Mesothelial cell of epicardium (in vitro differentiated cells): Measurements from ENCODE around the gene BTNL8. TPM values are rescaled to one million over a fixed set of nuclear protein-coding genes. Genes with fewer than 3 reads are reported as not detected.
A peak's percentile ranks its signal among the peaks of the same experiment; 100 is the strongest.

Experiments
- DNase-seq, 2 experiments: peaks; one replicate each; pipeline ENCODE4 v3.0.0; 2021; ENCODE audit warnings: low spot score in 2 of 2; ENCODE audit not compliant: unreplicated experiment in 2 of 2
- H3K27ac Mint-ChIP-seq: 2 replicates; pipeline ENCODE4 v1.8.0; 2021; ENCODE audit warnings: mixed read lengths
- H3K27me3 Mint-ChIP-seq: 2 replicates; pipeline ENCODE4 v1.8.0; 2021; ENCODE audit warnings: low read depth, mixed read lengths
- H3K36me3 Mint-ChIP-seq: 2 replicates; pipeline ENCODE4 v1.8.0; 2021; ENCODE audit warnings: mixed read lengths
- H3K4me1 Mint-ChIP-seq: 2 replicates; pipeline ENCODE4 v1.8.0; 2021; ENCODE audit warnings: mixed read lengths
- H3K4me3 Mint-ChIP-seq: 2 replicates; pipeline ENCODE4 v1.8.0; 2021; ENCODE audit warnings: mild to moderate bottlenecking, moderate library complexity, mixed read lengths
- H3K9me3 Mint-ChIP-seq: 2 replicates; pipeline ENCODE4 v1.8.0; 2021; ENCODE audit warnings: mixed read lengths
- total RNA-seq: library from RNA; stranded (reverse); gene quantifications from 3 replicates; pipeline ENCODE4 v1.2.1, GENCODE V29; 2021
- TF ChIP-seq, protein P1 (sequence below): fragments of 200-600 bp; sonication (generic); IDR thresholded peaks from one replicate; pipeline ENCODE4 v1.5.0; 2021; ENCODE audit warnings: antibody characterized with exemption; ENCODE audit not compliant: unreplicated experiment

Gene BTNL8
- total RNA-seq, 1 donor from 2014 or later: not detected

DNA sequence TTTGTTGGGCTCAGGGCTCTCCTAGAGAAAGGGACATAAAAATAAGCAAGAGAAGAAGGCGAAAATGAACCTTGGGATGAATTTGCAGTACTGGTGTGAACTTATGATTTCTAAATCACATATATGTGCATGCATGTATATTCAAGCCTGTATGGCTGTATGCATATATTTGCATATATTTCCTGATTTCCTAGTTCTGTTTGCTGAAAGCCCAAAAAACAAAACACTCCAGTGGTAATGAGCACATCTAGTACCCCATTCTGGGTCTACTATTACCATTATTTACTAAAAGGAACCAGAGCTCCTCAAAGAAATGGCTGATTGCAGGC, 45.1 kb upstream of the BTNL8 start:
- Mint-ChIP-seq H3K27ac (no peak overlapping the region), H3K4me1 (peaks cover under 1% of the 10 kb centered on the region), H3K9me3 (peaks cover 72% of the 10 kb centered on the region), H3K36me3 (peaks cover 90% of the 10 kb centered on the region), H3K4me3 (no peak overlapping the region), H3K27me3 (no peaks in the 10 kb centered on the region)
- DNase-seq: no peak
- TF ChIP-seq, protein P1, sequence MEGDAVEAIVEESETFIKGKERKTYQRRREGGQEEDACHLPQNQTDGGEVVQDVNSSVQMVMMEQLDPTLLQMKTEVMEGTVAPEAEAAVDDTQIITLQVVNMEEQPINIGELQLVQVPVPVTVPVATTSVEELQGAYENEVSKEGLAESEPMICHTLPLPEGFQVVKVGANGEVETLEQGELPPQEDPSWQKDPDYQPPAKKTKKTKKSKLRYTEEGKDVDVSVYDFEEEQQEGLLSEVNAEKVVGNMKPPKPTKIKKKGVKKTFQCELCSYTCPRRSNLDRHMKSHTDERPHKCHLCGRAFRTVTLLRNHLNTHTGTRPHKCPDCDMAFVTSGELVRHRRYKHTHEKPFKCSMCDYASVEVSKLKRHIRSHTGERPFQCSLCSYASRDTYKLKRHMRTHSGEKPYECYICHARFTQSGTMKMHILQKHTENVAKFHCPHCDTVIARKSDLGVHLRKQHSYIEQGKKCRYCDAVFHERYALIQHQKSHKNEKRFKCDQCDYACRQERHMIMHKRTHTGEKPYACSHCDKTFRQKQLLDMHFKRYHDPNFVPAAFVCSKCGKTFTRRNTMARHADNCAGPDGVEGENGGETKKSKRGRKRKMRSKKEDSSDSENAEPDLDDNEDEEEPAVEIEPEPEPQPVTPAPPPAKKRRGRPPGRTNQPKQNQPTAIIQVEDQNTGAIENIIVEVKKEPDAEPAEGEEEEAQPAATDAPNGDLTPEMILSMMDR: no peak

- Mint-ChIP-seq H3K36me3 (peaks cover 46% of the 10 kb centered on the region), H3K4me3 (no peak overlapping the region), H3K27ac (no peak overlapping the region), H3K4me1 (peaks cover 15% of the 10 kb centered on the region), H3K9me3 (peaks cover 27% of the 10 kb centered on the region), H3K27me3 (no peaks in the 10 kb centered on the region)
- TF ChIP-seq, protein P1: no peak
- no peak for DNase-seq
Observed at GRCh38 chr5:180858586-180858985, 40.4 kb upstream of the BTNL8 start.

GRCh38 chr5:180860273-180860886, 38.6 kb upstream of the BTNL8 start:
- peaks cover 15% of the 10 kb centered on the region for H3K4me1 Mint-ChIP-seq
- peak overlapping the region; percentile 85 for H3K4me3 Mint-ChIP-seq
- no peak for DNase-seq
- peaks cover 11% of the 10 kb centered on the region for H3K9me3 Mint-ChIP-seq
- H3K27me3 Mint-ChIP-seq: no peaks in the 10 kb centered on the region
- peak overlapping the region; percentile 95 for H3K27ac Mint-ChIP-seq
- peaks cover 28% of the 10 kb centered on the region for H3K36me3 Mint-ChIP-seq
- TF ChIP-seq, protein P1: no peak

GRCh38 chr5:180860887-180861822, 37.8 kb upstream of the BTNL8 start, which contains the start of gene ZFP62:
Gene ZFP62 (minus strand): TSS chr5:180861276. CDS start chr5:180861219, 57 bp downstream.
- Mint-ChIP-seq H3K4me1 (peaks cover 15% of the 10 kb centered on the region), H3K27ac (peak within 1 kb of the TSS; percentile 95), H3K36me3 (peaks cover 20% of the 10 kb centered on the region), H3K27me3 (no peaks in the 10 kb centered on the region), H3K9me3 (peaks cover 3% of the 10 kb centered on the region), H3K4me3 (peak within 1 kb of the TSS; percentile 85)
- TF ChIP-seq, protein P1: no peak
- peak; percentile 76 to 87 for DNase-seq

DNA sequence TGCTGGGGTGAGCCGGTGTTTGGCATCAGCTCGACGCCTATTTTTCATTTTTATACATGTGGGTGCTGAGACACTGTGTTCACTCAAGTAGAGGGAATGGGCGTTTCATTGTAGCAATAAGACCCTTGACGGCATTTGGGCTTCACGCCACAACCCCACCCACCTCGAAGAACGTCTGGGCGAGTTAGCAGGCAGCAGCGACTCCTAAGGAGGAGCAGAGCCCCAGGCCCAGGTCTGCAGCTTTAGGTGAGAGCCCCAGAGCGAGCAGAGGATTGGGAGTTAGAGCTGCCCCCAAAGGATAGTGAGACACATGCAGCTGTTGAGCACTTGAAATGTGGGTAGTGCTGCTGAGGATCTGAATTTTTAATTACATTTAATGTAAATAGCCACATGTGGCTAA, 36.3 kb upstream of the BTNL8 start:
- H3K9me3 Mint-ChIP-seq: no peaks in the 10 kb centered on the region
- TF ChIP-seq, protein P1: no peak
- DNase-seq: no peak
- H3K4me1 Mint-ChIP-seq: peaks cover 15% of the 10 kb centered on the region
- H3K27me3 Mint-ChIP-seq: peaks cover 2% of the 10 kb centered on the region
- H3K27ac Mint-ChIP-seq: peak overlapping the region; percentile 50
- peaks cover 11% of the 10 kb centered on the region for H3K36me3 Mint-ChIP-seq
- H3K4me3 Mint-ChIP-seq: peak overlapping the region; percentile 22
